Measurements from ENCODE around the gene USF2.

DNA sequence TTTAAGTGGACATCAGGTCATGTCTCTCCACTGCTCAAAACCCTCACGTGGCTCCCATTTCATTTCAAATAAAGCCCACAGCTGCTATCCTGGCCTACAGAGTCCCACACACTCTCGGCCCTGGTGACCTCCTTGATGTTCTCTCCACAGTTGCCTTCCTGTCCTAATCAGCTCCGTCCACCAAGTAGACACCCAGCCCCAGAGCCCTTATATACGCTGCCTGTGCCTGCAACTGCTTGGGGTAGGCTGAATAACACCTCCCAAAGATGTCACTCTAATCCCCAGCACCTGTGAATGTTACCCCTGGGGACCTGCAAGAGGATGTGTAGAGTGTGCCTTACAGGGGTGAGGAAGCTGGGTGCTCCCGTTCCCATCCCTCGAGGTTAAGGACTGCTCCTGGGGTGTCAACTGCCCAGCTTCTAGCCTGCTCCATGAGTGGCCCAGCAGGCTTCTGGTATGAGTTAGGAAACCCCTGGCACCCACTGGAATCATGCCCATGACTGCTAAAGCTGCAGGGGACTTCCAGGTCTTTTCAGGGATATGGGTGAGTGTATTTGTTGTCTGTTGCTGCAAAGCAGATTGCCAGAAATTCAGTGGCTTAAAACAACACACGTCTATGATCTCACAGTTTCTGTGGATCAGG is 46.3 kb upstream of the USF2 start:
- no peak for TF ChIP-seq EZH2 (IDR thresholded peaks at IDR 0.05; ENCODE audit: borderline replicate concordance, insufficient read depth, low read depth, low read length, poor library complexity, severe bottlenecking)
- TF ChIP-seq, protein P1, sequence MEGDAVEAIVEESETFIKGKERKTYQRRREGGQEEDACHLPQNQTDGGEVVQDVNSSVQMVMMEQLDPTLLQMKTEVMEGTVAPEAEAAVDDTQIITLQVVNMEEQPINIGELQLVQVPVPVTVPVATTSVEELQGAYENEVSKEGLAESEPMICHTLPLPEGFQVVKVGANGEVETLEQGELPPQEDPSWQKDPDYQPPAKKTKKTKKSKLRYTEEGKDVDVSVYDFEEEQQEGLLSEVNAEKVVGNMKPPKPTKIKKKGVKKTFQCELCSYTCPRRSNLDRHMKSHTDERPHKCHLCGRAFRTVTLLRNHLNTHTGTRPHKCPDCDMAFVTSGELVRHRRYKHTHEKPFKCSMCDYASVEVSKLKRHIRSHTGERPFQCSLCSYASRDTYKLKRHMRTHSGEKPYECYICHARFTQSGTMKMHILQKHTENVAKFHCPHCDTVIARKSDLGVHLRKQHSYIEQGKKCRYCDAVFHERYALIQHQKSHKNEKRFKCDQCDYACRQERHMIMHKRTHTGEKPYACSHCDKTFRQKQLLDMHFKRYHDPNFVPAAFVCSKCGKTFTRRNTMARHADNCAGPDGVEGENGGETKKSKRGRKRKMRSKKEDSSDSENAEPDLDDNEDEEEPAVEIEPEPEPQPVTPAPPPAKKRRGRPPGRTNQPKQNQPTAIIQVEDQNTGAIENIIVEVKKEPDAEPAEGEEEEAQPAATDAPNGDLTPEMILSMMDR (IDR thresholded peaks at IDR 0.05): no peak

Measured in B cell (primary cell).